SK-N-MC (cell line): ENCODE data around the gene PKNOX2.

Source experiments
- EZH2 ChIP-seq: fragments of 200-600 bp; sonication (generic); IDR thresholded peaks from one replicate; pipeline ENCODE4 v1.6.1; 2017; ENCODE audit warnings: antibody characterized with exemption
- POLR2AphosphoS5 ChIP-seq: IDR thresholded peaks from 2 replicates; pipeline ENCODE4 v1.6.1; 2012; ENCODE audit warnings: mild to moderate bottlenecking, low read depth, low read length, borderline replicate concordance

DNA sequence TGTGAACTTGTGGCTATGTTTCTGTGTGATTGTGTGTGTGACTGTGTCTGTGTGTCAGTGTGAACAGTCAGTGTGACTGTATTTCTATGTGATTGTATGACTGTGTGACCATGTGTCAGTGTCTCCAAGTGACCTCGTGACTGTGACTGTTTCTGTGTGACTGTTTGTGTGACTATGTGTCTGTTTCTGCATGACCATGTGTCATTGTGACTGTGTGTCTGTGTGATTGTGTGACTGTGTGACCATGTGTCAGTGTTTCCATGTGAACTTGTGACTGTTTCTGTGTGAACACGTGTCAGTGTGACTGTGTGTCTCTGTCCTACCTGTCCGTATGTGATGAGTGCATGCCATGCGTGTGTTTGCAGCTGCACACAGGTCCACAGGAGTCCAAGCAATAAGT, 8.8 kb upstream of the PKNOX2 start:
- TF ChIP-seq EZH2 (no peak), POLR2AphosphoS5 (no peak)
